ENCODE data around the gene GSDMA. TPM values are rescaled to one million over a fixed set of nuclear protein-coding genes. Genes with fewer than 3 reads are reported as not detected.

GSDMA gene
- total and polyA plus RNA-seq, 10 of the 15 experiments (the other 5 are each of a cell fraction or from before 2014, with no cell fraction given) = 0.04 to 0.11 TPM; not detected in 8

DNA sequence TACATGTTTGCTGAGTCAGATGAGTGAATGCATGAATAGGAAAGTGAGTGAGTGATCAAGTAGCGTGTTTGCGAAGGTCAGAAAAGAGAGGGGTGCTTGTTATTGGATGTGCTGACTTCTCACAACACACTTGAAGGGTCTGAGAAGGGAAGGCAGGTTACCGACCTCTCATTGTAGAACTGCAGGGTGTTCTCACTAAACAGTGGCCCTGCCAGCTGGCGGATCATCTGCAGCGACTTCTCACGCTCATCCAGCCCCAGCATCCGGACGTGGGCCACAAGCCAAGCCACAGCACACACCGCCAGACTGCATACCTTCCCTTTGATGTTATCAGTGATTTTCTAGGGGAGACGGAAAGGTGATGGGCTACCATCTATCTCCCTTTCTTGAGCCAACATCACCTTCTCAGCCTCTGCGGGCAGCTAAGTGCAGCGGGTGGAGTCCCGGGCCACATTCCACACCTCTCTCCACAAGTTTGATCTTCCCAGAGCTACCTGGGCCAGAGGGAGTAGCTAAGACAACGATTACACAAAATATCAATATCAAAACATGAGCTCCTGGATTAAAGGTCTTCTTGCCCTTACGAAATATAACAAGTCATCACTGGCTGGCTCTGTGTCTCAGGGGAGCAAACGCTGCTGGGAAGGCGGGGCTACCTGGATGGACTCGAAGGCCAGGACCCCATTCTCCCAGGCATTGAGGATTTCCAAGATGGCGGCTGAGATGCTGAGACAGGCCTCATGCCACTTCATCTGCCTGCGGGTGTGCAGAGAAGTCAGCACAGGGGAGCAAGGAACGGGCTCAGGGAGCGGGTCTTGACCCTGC is 63.4 kb downstream of the GSDMA start (continued):
- TF ChIP-seq, protein P1, sequence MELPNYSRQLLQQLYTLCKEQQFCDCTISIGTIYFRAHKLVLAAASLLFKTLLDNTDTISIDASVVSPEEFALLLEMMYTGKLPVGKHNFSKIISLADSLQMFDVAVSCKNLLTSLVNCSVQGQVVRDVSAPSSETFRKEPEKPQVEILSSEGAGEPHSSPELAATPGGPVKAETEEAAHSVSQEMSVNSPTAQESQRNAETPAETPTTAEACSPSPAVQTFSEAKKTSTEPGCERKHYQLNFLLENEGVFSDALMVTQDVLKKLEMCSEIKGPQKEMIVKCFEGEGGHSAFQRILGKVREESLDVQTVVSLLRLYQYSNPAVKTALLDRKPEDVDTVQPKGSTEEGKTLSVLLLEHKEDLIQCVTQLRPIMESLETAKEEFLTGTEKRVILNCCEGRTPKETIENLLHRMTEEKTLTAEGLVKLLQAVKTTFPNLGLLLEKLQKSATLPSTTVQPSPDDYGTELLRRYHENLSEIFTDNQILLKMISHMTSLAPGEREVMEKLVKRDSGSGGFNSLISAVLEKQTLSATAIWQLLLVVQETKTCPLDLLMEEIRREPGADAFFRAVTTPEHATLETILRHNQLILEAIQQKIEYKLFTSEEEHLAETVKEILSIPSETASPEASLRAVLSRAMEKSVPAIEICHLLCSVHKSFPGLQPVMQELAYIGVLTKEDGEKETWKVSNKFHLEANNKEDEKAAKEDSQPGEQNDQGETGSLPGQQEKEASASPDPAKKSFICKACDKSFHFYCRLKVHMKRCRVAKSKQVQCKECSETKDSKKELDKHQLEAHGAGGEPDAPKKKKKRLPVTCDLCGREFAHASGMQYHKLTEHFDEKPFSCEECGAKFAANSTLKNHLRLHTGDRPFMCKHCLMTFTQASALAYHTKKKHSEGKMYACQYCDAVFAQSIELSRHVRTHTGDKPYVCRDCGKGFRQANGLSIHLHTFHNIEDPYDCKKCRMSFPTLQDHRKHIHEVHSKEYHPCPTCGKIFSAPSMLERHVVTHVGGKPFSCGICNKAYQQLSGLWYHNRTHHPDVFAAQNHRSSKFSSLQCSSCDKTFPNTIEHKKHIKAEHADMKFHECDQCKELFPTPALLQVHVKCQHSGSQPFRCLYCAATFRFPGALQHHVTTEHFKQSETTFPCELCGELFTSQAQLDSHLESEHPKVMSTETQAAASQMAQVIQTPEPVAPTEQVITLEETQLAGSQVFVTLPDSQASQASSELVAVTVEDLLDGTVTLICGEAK (IDR thresholded peaks at IDR 0.05; ENCODE audit: borderline replicate concordance) = no peak
- TF ChIP-seq ZNF217 (IDR thresholded peaks at IDR 0.05) = no peak
- no peak for TF ChIP-seq SMARCA5 (IDR thresholded peaks at IDR 0.05)
- TF ChIP-seq SUZ12 (IDR thresholded peaks at IDR 0.05; ENCODE audit: unreplicated experiment) = no peak
- TF ChIP-seq GATAD2B (conservative IDR thresholded peaks at IDR 0.05; ENCODE audit: low read depth) = no peak
- no peak for TF ChIP-seq ZNF384 (IDR thresholded peaks at IDR 0.05; ENCODE audit: borderline replicate concordance, low read depth, low read length)
- TF ChIP-seq, protein P2, sequence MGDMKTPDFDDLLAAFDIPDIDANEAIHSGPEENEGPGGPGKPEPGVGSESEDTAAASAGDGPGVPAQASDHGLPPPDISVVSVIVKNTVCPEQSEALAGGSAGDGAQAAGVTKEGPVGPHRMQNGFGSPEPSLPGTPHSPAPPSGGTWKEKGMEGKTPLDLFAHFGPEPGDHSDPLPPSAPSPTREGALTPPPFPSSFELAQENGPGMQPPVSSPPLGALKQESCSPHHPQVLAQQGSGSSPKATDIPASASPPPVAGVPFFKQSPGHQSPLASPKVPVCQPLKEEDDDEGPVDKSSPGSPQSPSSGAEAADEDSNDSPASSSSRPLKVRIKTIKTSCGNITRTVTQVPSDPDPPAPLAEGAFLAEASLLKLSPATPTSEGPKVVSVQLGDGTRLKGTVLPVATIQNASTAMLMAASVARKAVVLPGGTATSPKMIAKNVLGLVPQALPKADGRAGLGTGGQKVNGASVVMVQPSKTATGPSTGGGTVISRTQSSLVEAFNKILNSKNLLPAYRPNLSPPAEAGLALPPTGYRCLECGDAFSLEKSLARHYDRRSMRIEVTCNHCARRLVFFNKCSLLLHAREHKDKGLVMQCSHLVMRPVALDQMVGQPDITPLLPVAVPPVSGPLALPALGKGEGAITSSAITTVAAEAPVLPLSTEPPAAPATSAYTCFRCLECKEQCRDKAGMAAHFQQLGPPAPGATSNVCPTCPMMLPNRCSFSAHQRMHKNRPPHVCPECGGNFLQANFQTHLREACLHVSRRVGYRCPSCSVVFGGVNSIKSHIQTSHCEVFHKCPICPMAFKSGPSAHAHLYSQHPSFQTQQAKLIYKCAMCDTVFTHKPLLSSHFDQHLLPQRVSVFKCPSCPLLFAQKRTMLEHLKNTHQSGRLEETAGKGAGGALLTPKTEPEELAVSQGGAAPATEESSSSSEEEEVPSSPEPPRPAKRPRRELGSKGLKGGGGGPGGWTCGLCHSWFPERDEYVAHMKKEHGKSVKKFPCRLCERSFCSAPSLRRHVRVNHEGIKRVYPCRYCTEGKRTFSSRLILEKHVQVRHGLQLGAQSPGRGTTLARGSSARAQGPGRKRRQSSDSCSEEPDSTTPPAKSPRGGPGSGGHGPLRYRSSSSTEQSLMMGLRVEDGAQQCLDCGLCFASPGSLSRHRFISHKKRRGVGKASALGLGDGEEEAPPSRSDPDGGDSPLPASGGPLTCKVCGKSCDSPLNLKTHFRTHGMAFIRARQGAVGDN (IDR thresholded peaks at IDR 0.05) = no peak

All from GM12878 (cell line).